K562 (cell line): ENCODE measurements around the gene NFATC1. TPM values are rescaled to one million over a fixed set of nuclear protein-coding genes. Genes with fewer than 3 reads are reported as not detected.

Experiments used
- ATAC-seq: fragments of 200-7000 bp; cut with Tn5 transposase; 3 replicates; pipeline ENCODE4 v1.9.1; 2020; ENCODE audit warnings: moderate library complexity
- BruUV-seq: library from RNA; stranded (reverse); fragments of 400-500 nt; replicated peaks from 2 replicates; lab custom pipeline; 2021; lab: Mats Ljungman, UMichigan
- CTCF ChIA-PET: fragments of 300-600 bp; formaldehyde crosslinking; extraction: SDS; loops from one replicate; lab custom pipeline; 2021; ENCODE audit warnings: low intra/inter-chr PET ratio; lab: Yijun Ruan, JAX
- POLR2A ChIA-PET: fragments of 300-600, 350-650 bp; sonication (Branson Sonifier 250); formaldehyde crosslinking; extraction: SDS; loops from one replicate; lab custom pipeline; 2021; ENCODE audit warnings: antibody characterized with exemption, inconsistent platforms; lab: Yijun Ruan, JAX
- DNase-seq, 4 experiments: peaks; one replicate each; pipeline versions ENCODE4 v3.0.0 to v3.0.0-alpha.2; 2011 to 2018; ENCODE audit warnings: low spot score in 3 of 4, mixed read lengths in 3 of 4; ENCODE audit errors: extremely low read depth in 1 of 4
- FAIRE-seq: peaks from 2 replicates; lab custom pipeline; 2011; peaks lifted over from hg19 to GRCh38; lab: Jason Lieb, UNC
- H2AFZ ChIP-seq: 2 replicates; pipeline ENCODE4 v1.6.0; 2011; ENCODE audit warnings: low read depth, low read length, control low read depth, inconsistent platforms
- H3K27ac ChIP-seq: fragments of 200-600 bp; 3 replicates; pipeline ENCODE4 v1.8.0; 2011; ENCODE audit warnings: low read depth, mild to moderate bottlenecking, control low read depth, inconsistent platforms, low read length, moderate library complexity, mixed read lengths; ENCODE audit errors: extremely low read depth
- H3K27me3 ChIP-seq, 2 experiments: fragments of 300-600 bp in 1 of 2; 2 replicates in 1 of 2; 3 replicates in 1 of 2; pipeline versions ENCODE4 v1.6.0 to v1.8.0; 2011; ENCODE audit warnings: inconsistent platforms in 2 of 2, low read length in 2 of 2, mild to moderate bottlenecking in 1 of 2, mixed read lengths in 1 of 2, moderate library complexity in 1 of 2; ENCODE audit not compliant: control insufficient read depth in 2 of 2, insufficient read depth in 2 of 2
- H3K36me3 ChIP-seq: fragments of 300-600 bp; 3 replicates; pipeline ENCODE4 v1.8.0; 2011; ENCODE audit warnings: mild to moderate bottlenecking, low read length, inconsistent platforms; ENCODE audit not compliant: control insufficient read depth, insufficient read depth
- H3K4me1 ChIP-seq, 2 experiments: fragments of 200-600 bp in 1 of 2; replicated peaks in 1 of 2; 2 replicates in 1 of 2; 3 replicates in 1 of 2; pipeline versions ENCODE4 v1.5.1 to v1.8.0; 2011; ENCODE audit warnings: inconsistent platforms in 2 of 2, low read length in 2 of 2, mild to moderate bottlenecking in 1 of 2, mixed read lengths in 1 of 2, moderate library complexity in 1 of 2; ENCODE audit not compliant: control insufficient read depth in 2 of 2, insufficient read depth in 2 of 2
- H3K4me2 ChIP-seq: 2 replicates; pipeline ENCODE4 v1.6.1; 2011; ENCODE audit warnings: low read length, control low read depth, inconsistent platforms, mixed read lengths; ENCODE audit not compliant: insufficient read depth
- H3K4me3 ChIP-seq: fragments of 200-600 bp; sonication (generic), shearing (Covaris generic); 2 replicates; pipeline ENCODE4 v1.5.1; 2016; ENCODE audit warnings: control low read depth, inconsistent platforms
- H3K79me2 ChIP-seq: fragments of 200-600 bp; 3 replicates; pipeline ENCODE4 v1.8.0; 2011; ENCODE audit warnings: low read length, inconsistent platforms; ENCODE audit not compliant: control insufficient read depth, insufficient read depth
- H3K9ac ChIP-seq, 2 experiments: 2 replicates each; pipeline versions ENCODE4 v1.6.0 to v1.6.1; 2011; ENCODE audit warnings: low read depth in 2 of 2, low read length in 2 of 2, control low read depth in 1 of 2, inconsistent platforms in 1 of 2, mild to moderate bottlenecking in 1 of 2, mixed read lengths in 1 of 2; ENCODE audit not compliant: insufficient read depth in 1 of 2
- H3K9me1 ChIP-seq: one replicate; pipeline ENCODE4 v1.6.0; 2011; ENCODE audit warnings: inconsistent platforms, mild to moderate bottlenecking, low read length, moderate library complexity; ENCODE audit not compliant: control insufficient read depth, insufficient read depth
- H3K9me3 ChIP-seq: replicated peaks from 2 replicates; pipeline ENCODE4 v1.5.1; 2011; ENCODE audit warnings: low read depth, low read length, inconsistent platforms; ENCODE audit not compliant: control insufficient read depth, insufficient read depth
- H4K20me1 ChIP-seq: replicated peaks from 2 replicates; pipeline ENCODE4 v1.6.1; 2011; ENCODE audit warnings: low read length, inconsistent platforms, mixed read lengths; ENCODE audit not compliant: control insufficient read depth, insufficient read depth
- ARID1B ChIP-seq: fragments of 450-650 bp; IDR thresholded peaks from 2 replicates; pipeline ENCODE4 v1.6.1; 2016; ENCODE audit warnings: antibody characterized with exemption, mild to moderate bottlenecking, inconsistent platforms
- ATF3 ChIP-seq, 2 experiments: fragments of 450-650 bp in 1 of 2; sonication (generic) in 1 of 2; formaldehyde crosslinking in 1 of 2; IDR thresholded peaks in 1 of 2; conservative IDR thresholded peaks in 1 of 2; 2 replicates each; pipeline versions ENCODE4 v1.6.1 to v1.8.1; 2016 to 2023; ENCODE audit warnings: mild to moderate bottlenecking in 2 of 2, moderate library complexity in 2 of 2, inconsistent platforms in 1 of 2, missing genetic modification reagents in 1 of 2
- BCL6 ChIP-seq: fragments of 250-450 bp; sonication (Bioruptor Pico); IDR thresholded peaks from 2 replicates; pipeline ENCODE4 v1.4.0; 2020
- NFATC3 ChIP-seq: fragments of 450-650 bp; IDR thresholded peaks from 2 replicates; pipeline ENCODE4 v1.6.1; 2017; ENCODE audit warnings: mild to moderate bottlenecking
- NUFIP1 ChIP-seq: fragments of 450-650 bp; IDR thresholded peaks from 2 replicates; pipeline ENCODE4 v1.6.1; 2018; ENCODE audit not compliant: partially characterized antibody
- TRIM25 ChIP-seq: fragments of 450-650 bp; IDR thresholded peaks from 2 replicates; pipeline ENCODE4 v1.7.0; 2016; ENCODE audit warnings: borderline replicate concordance
- ZSCAN29 ChIP-seq: fragments of 450-650 bp; IDR thresholded peaks from 2 replicates; pipeline ENCODE4 v1.6.1; 2017
- WGBS: fragments of 100-300 bp; shearing (Covaris generic); methylation state at CpG from one replicate; pipeline ENCODE4 v1.1.6; 2016; ENCODE audit warnings: low coverage, mixed read lengths; ENCODE audit not compliant: insufficient coverage; ENCODE audit errors: missing lambda C conversion rate; 5-methylcytosine and 5-hydroxymethylcytosine counted together
- in situ Hi-C: fragments of 300-500 bp; cut with MboI; formaldehyde crosslinking; loops from 4 replicates; pipeline ENCODE4 v1.15.0; 2018; ENCODE audit warnings: inconsistent platforms, mixed read lengths
- intact Hi-C: fragments of 100-400 bp; cut with micrococcal nuclease; formaldehyde crosslinking; loops from 2 replicates; pipeline ENCODE4 v1.14.2; 2022
- polyA plus RNA-seq, 8 experiments: library from polyadenylated mRNA; depleted of rRNA in 4 of 8; stranded (reverse) in 5 of 8; unstranded in 3 of 8; fragments of >200 nt; fragmentation: Nextera tagmentation in 2 of 8; fragmentation: Illumina TruSeq in 1 of 8; extraction: Ambion mirVana in 2 of 8; extraction: Trizol in 1 of 8; gene quantifications; 2 replicates each; pipeline versions ENCODE4 v1.2.1 to v1.2.3, GENCODE V29; 2011 to 2014; ENCODE audit warnings: inconsistent platforms in 1 of 8, missing spikeins in 1 of 8
- total RNA-seq, 7 experiments: library from RNA; depleted of rRNA in 6 of 7; stranded (reverse); fragments of >200 nt in 6 of 7; fragmentation: Illumina TruSeq in 2 of 7; extraction: Trizol in 2 of 7; gene quantifications; 2 replicates each; pipeline versions ENCODE4 v1.2.1 to v1.2.3, GENCODE V29; 2011 to 2021; ENCODE audit warnings: low replicate concordance in 1 of 7

NFATC1 gene
- total and polyA plus RNA-seq, 9 of the 15 experiments (the other 6 are each of a cell fraction or from before 2014, with no cell fraction given) = 1.1 to 16.4 (median 2.5) TPM

GRCh38 chr18:79527656-79528315 lies 132.1 kb downstream of the NFATC1 start (continued):
- TF ChIP-seq NFATC3 = no peak
- TF ChIP-seq ZSCAN29 = no peak
- TF ChIP-seq, all 486 proteins: peak for 0

GRCh38 chr18:79528316-79528695 lies 132.6 kb downstream of the NFATC1 start:
- FAIRE-seq = no peak
- POLR2A ChIA-PET = no interaction called here
- intact Hi-C loops = loop anchor here (1.0 to 5.0 kb wide), 3 partner anchors 114 to 147 kb away; partner anchors contain the start of gene NFATC1
- H3K9me3 ChIP-seq = no peaks in the 10 kb centered on the region
- TF ChIP-seq BCL6 (CRISPR knock-in tag) (no peak), ATF3 (IDR thresholded peaks at IDR 0.05) (no peak), ATF3 (CRISPR knock-in tag; conservative IDR thresholded peaks at IDR 0.05) (no peak), NUFIP1 (no peak), ARID1B (no peak), TRIM25 (no peak)
- H3K4me2 ChIP-seq = no peak overlapping the region
- H3K4me3 ChIP-seq = no peak overlapping the region
- in situ Hi-C loops = loop anchor here (5.0 kb wide), 1 partner anchor 146 kb away; no protein-coding TSS in a partner anchor
- H4K20me1 ChIP-seq = peaks cover 4% of the 10 kb centered on the region; the same call in 1 of the 2 replicates
- CTCF ChIA-PET = interaction anchor here (0.6 to 2.9 kb wide), 3 partner anchors 145 to 150 kb away, joined by 3 to 24 read pairs (median 8); no protein-coding TSS in a partner anchor
- no peak for DNase-seq
- H3K4me1 ChIP-seq = peaks cover 0 to 28% of the 10 kb centered on the region in 2 experiments; a peak in 2 of 5 replicates
- H3K27me3 ChIP-seq = peaks cover 0 to 9% of the 10 kb centered on the region in 2 experiments; a peak in 1 of 5 replicates
- BruUV-seq = no TSS peak
- H3K9ac ChIP-seq = no peak overlapping the region; a peak in 1 of 4 replicates
- H2AFZ ChIP-seq = no peak overlapping the region
- peaks cover 11% of the 10 kb centered on the region; the same call in 1 of the 3 replicates for H3K36me3 ChIP-seq
- H3K9me1 ChIP-seq = no peaks in the 10 kb centered on the region
- no peak for ATAC-seq
- H3K79me2 ChIP-seq = no peaks in the 10 kb centered on the region
- no peak overlapping the region for H3K27ac ChIP-seq
- WGBS = 84% methylated on average over 7 of the region's 17 CpGs
